SK-N-SH (cell line): ENCODE results near the gene KLHL22. TPM values are rescaled to one million over a fixed set of nuclear protein-coding genes. Genes with fewer than 3 reads are reported as not detected.
"Not testable (repeated sequence)": the region's sequence is repeated elsewhere in the genome, so short reads cannot be mapped to it uniquely, and the experiment has no call there.

Source experiments
- CTCF ChIA-PET: fragments of 300-600, 350-600 bp; formaldehyde crosslinking; extraction: SDS; loops from one replicate; lab custom pipeline; 2021; lab: Yijun Ruan, JAX
- POLR2A ChIA-PET: fragments of 350-600 bp; sonication (Branson Sonifier 250); formaldehyde crosslinking; extraction: SDS; loops from one replicate; lab custom pipeline; 2020; ENCODE audit warnings: antibody characterized with exemption, inconsistent platforms; lab: Yijun Ruan, JAX
- DNase-seq: peaks from one replicate; pipeline ENCODE4 v3.0.0; 2012
- H2AFZ ChIP-seq: fragments of 200-600 bp; sonication (generic); 2 replicates; pipeline ENCODE4 v1.8.1; 2016; ENCODE audit warnings: antibody characterized with exemption, mild to moderate bottlenecking, low read depth
- H3F3A ChIP-seq: fragments of 200-600 bp; sonication (generic); replicated peaks from 2 replicates; pipeline ENCODE3; 2016; ENCODE audit warnings: antibody characterized with exemption, mild to moderate bottlenecking; ENCODE audit not compliant: insufficient read depth
- H3K27ac ChIP-seq, 2 experiments: fragments of 200-500 bp in 1 of 2; fragments of 200-600 bp in 1 of 2; sonication (Bioruptor generic) in 1 of 2; sonication (generic), shearing (Covaris generic) in 1 of 2; 2 replicates each; pipeline versions ENCODE4 v1.5.1 to v1.6.1; 2014 to 2016; ENCODE audit warnings: low read depth in 2 of 2, inconsistent platforms in 1 of 2, low read length in 1 of 2, mild to moderate bottlenecking in 1 of 2, mixed read lengths in 1 of 2
- H3K27me3 ChIP-seq: fragments of 200-600 bp; sonication (generic), shearing (Covaris generic); 2 replicates; pipeline ENCODE4 v1.6.1; 2016; ENCODE audit warnings: mixed run types; ENCODE audit not compliant: insufficient read depth
- H3K36me3 ChIP-seq, 2 experiments: fragments of 200-500 bp in 1 of 2; fragments of 200-600 bp in 1 of 2; sonication (Bioruptor generic) in 1 of 2; sonication (generic) in 1 of 2; replicated peaks in 1 of 2; 2 replicates each; pipeline versions ENCODE3 to v1.5.1; 2014 to 2016; ENCODE audit warnings: low read length in 1 of 2, mild to moderate bottlenecking in 1 of 2; ENCODE audit not compliant: insufficient read depth in 2 of 2, control insufficient read depth in 1 of 2
- H3K4me1 ChIP-seq, 2 experiments: fragments of 200-500 bp in 1 of 2; fragments of 200-600 bp in 1 of 2; sonication (Bioruptor generic) in 1 of 2; sonication (generic), shearing (Covaris generic) in 1 of 2; 2 replicates each; pipeline versions ENCODE4 v1.5.1 to v1.6.1; 2014 to 2016; ENCODE audit warnings: low read depth in 1 of 2, low read length in 1 of 2, mixed run types in 1 of 2; ENCODE audit not compliant: insufficient read depth in 2 of 2, control insufficient read depth in 1 of 2
- H3K4me2 ChIP-seq: fragments of 200-600 bp; sonication (generic), shearing (Covaris generic); 2 replicates; pipeline ENCODE4 v1.6.1; 2017; ENCODE audit warnings: mixed run types
- H3K4me3 ChIP-seq, 2 experiments: fragments of 200-500 bp in 1 of 2; fragments of 200-600 bp in 1 of 2; sonication (Bioruptor generic) in 1 of 2; sonication (generic), shearing (Covaris generic) in 1 of 2; 2 replicates each; pipeline versions ENCODE4 v1.5.1 to v1.8.1; 2014 to 2016; ENCODE audit warnings: low read depth in 2 of 2, inconsistent platforms in 1 of 2, low read length in 1 of 2, mild to moderate bottlenecking in 1 of 2, mixed read lengths in 1 of 2, moderate library complexity in 1 of 2
- H3K79me2 ChIP-seq: fragments of 200-600 bp; sonication (generic); 2 replicates; pipeline ENCODE4 v1.8.1; 2017; ENCODE audit warnings: mild to moderate bottlenecking; ENCODE audit not compliant: insufficient read depth
- H3K9ac ChIP-seq: fragments of 200-600 bp; sonication (generic); 2 replicates; pipeline ENCODE4 v1.6.1; 2017; ENCODE audit warnings: mixed run types
- H3K9me2 ChIP-seq: fragments of 200-600 bp; sonication (generic); 2 replicates; pipeline ENCODE4 v1.6.1; 2017; ENCODE audit warnings: mixed run types
- H3K9me3 ChIP-seq: fragments of 200-600 bp; sonication (generic); 2 replicates; pipeline ENCODE4 v1.6.1; 2017; ENCODE audit warnings: mixed run types, mild to moderate bottlenecking, moderate library complexity
- H4K20me1 ChIP-seq: fragments of 200-600 bp; sonication (generic); 2 replicates; pipeline ENCODE4 v1.6.1; 2017; ENCODE audit warnings: mild to moderate bottlenecking, mixed run types; ENCODE audit not compliant: insufficient read depth
- ELF1 ChIP-seq: IDR thresholded peaks from 2 replicates; pipeline ENCODE4 v1.4.0; 2012
- EP300 ChIP-seq, 2 experiments: IDR thresholded peaks; 2 replicates each; pipeline versions ENCODE4 v1.4.0 to v1.6.1; 2012; ENCODE audit warnings: borderline replicate concordance in 1 of 2, low read depth in 1 of 2, low read length in 1 of 2
- FOXJ3 ChIP-seq: sonication (generic); formaldehyde crosslinking; IDR thresholded peaks from 2 replicates; pipeline ENCODE4 v1.5.1; 2020; ENCODE audit warnings: mild to moderate bottlenecking, missing genetic modification reagents
- FOXM1 ChIP-seq: IDR thresholded peaks from 2 replicates; pipeline ENCODE4 v1.4.0; 2012; ENCODE audit warnings: low read depth, mild to moderate bottlenecking
- GABPA ChIP-seq: IDR thresholded peaks from 2 replicates; pipeline ENCODE4 v1.4.0; 2012; ENCODE audit warnings: low read depth, mild to moderate bottlenecking
- MXI1 ChIP-seq: IDR thresholded peaks from 2 replicates; pipeline ENCODE4 v1.6.1; 2012; ENCODE audit warnings: mild to moderate bottlenecking, low read depth, low read length, improper control_type of control experiment
- NFIC ChIP-seq: IDR thresholded peaks from 2 replicates; pipeline ENCODE4 v1.4.0; 2012; ENCODE audit warnings: borderline replicate concordance
- NRF1 ChIP-seq: IDR thresholded peaks from 2 replicates; pipeline ENCODE4 v1.6.1; 2012; ENCODE audit warnings: low read depth, mild to moderate bottlenecking, low read length
- POLR2AphosphoS5 ChIP-seq: IDR thresholded peaks from 2 replicates; pipeline ENCODE4 v1.6.1; 2012; ENCODE audit warnings: low read depth, low read length
- RAD21 ChIP-seq: IDR thresholded peaks from 2 replicates; pipeline ENCODE4 v1.6.1; 2012; ENCODE audit warnings: mild to moderate bottlenecking, low read length
- RXRA ChIP-seq: IDR thresholded peaks from 2 replicates; pipeline ENCODE4 v1.4.0; 2012; ENCODE audit warnings: low read depth, mild to moderate bottlenecking, borderline replicate concordance
- SMC3 ChIP-seq: IDR thresholded peaks from 2 replicates; pipeline ENCODE4 v1.6.1; 2012; ENCODE audit warnings: low read depth, low read length, improper control_type of control experiment
- TEAD4 ChIP-seq: IDR thresholded peaks from 2 replicates; pipeline ENCODE4 v1.4.0; 2012; ENCODE audit warnings: mild to moderate bottlenecking, borderline replicate concordance; ENCODE audit not compliant: insufficient read depth
- YY1 ChIP-seq: IDR thresholded peaks from 2 replicates; pipeline ENCODE4 v1.4.0; 2012; ENCODE audit warnings: low read depth, mild to moderate bottlenecking
- WGBS: methylation state at CpG from one replicate; pipeline ENCODE4 v1.1.6; 2017; ENCODE audit warnings: low lambda C conversion rate; 5-methylcytosine and 5-hydroxymethylcytosine counted together
- polyA plus RNA-seq, 3 experiments: library from polyadenylated mRNA; depleted of rRNA; stranded (reverse); fragments of >200 nt; gene quantifications; 2 replicates each; pipeline ENCODE4 v1.2.3, GENCODE V29; 2012
- TF ChIP-seq, protein P1 (sequence below): IDR thresholded peaks from 2 replicates; pipeline ENCODE4 v1.4.0; 2012; ENCODE audit warnings: low read depth, borderline replicate concordance
- TF ChIP-seq, protein P2 (sequence below): IDR thresholded peaks from 2 replicates; pipeline ENCODE4 v1.4.0; 2012; ENCODE audit warnings: low read depth
- TF ChIP-seq, protein P3 (sequence below): IDR thresholded peaks from 2 replicates; pipeline ENCODE4 v1.4.0; 2012; ENCODE audit warnings: low read depth, borderline replicate concordance
- TF ChIP-seq, protein P4 (sequence below): IDR thresholded peaks from 2 replicates; pipeline ENCODE4; 2012

The KLHL22 gene
- polyA plus RNA-seq, 1 of the 3 experiments (the other 2 are of a cell fraction) = 26.5 TPM

DNA sequence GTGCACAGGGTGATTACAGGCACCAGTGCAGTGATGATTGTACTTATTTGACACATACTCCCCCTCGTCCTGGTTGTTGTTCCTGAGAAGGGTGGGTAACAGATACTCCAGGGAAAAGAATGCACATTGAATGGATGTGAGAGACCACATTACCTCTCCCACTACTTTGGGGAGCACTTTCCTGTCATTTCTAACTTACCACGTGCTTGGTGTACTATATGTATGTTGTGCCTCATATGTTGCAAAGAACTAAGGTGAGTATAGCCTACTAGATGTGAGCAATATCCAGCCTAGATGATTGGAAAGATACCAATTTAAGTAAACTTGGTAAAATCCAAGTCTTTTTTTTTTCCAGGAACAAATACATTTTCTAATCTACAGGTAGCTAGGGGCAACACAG, 43.7 kb downstream of the KLHL22 start:
- 74% methylated on average over 2 of the region's 2 CpGs for WGBS
- no peak overlapping the region for H3K9ac ChIP-seq
- CTCF ChIA-PET = interaction anchor here (1.5 kb wide), 1 partner anchor 33 kb away, joined by 5 read pairs; no protein-coding TSS in a partner anchor
- H3K9me2 ChIP-seq = no peaks in the 10 kb centered on the region
- no peaks in the 10 kb centered on the region for H3K27me3 ChIP-seq
- POLR2A ChIA-PET = no interaction called here
- H3K4me2 ChIP-seq = no peak overlapping the region
- H3K9me3 ChIP-seq = no peaks in the 10 kb centered on the region
- TF ChIP-seq NFIC = no peak
- TF ChIP-seq RXRA = no peak
- TF ChIP-seq NRF1 = no peak
- TF ChIP-seq, protein P1, sequence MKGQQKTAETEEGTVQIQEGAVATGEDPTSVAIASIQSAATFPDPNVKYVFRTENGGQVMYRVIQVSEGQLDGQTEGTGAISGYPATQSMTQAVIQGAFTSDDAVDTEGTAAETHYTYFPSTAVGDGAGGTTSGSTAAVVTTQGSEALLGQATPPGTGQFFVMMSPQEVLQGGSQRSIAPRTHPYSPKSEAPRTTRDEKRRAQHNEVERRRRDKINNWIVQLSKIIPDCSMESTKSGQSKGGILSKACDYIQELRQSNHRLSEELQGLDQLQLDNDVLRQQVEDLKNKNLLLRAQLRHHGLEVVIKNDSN = no peak
- no peak for TF ChIP-seq FOXJ3 (CRISPR knock-in tag)
- no peak for TF ChIP-seq EP300 (IDR thresholded peaks at IDR 0.05; ENCODE audit: borderline replicate concordance in 1 of 2, low read depth in 1 of 2, low read length in 1 of 2)
- TF ChIP-seq ELF1 = no peak
- TF ChIP-seq, protein P2, sequence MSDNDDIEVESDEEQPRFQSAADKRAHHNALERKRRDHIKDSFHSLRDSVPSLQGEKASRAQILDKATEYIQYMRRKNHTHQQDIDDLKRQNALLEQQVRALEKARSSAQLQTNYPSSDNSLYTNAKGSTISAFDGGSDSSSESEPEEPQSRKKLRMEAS = no peak
- TF ChIP-seq YY1 = no peak
- no peak for TF ChIP-seq GABPA
- no peak for TF ChIP-seq FOXM1
- no peak for TF ChIP-seq POLR2AphosphoS5
- no peak for TF ChIP-seq RAD21
- TF ChIP-seq, protein P3, sequence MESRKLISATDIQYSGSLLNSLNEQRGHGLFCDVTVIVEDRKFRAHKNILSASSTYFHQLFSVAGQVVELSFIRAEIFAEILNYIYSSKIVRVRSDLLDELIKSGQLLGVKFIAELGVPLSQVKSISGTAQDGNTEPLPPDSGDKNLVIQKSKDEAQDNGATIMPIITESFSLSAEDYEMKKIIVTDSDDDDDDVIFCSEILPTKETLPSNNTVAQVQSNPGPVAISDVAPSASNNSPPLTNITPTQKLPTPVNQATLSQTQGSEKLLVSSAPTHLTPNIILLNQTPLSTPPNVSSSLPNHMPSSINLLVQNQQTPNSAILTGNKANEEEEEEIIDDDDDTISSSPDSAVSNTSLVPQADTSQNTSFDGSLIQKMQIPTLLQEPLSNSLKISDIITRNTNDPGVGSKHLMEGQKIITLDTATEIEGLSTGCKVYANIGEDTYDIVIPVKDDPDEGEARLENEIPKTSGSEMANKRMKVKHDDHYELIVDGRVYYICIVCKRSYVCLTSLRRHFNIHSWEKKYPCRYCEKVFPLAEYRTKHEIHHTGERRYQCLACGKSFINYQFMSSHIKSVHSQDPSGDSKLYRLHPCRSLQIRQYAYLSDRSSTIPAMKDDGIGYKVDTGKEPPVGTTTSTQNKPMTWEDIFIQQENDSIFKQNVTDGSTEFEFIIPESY = no peak
- TF ChIP-seq, protein P4, sequence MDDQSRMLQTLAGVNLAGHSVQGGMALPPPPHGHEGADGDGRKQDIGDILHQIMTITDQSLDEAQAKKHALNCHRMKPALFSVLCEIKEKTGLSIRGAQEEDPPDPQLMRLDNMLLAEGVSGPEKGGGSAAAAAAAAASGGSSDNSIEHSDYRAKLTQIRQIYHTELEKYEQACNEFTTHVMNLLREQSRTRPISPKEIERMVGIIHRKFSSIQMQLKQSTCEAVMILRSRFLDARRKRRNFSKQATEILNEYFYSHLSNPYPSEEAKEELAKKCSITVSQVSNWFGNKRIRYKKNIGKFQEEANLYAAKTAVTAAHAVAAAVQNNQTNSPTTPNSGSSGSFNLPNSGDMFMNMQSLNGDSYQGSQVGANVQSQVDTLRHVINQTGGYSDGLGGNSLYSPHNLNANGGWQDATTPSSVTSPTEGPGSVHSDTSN = no peak
- TF ChIP-seq MXI1 = no peak
- TF ChIP-seq SMC3 = no peak
- TF ChIP-seq TEAD4 = no peak
- TF ChIP-seq, all 33 proteins: peak for 0
- H3K79me2 ChIP-seq = no peaks in the 10 kb centered on the region
- no peak for DNase-seq
- no peaks in the 10 kb centered on the region for H4K20me1 ChIP-seq
- no peak overlapping the region for H3K27ac ChIP-seq
- peaks cover 0 to 7% of the 10 kb centered on the region in 2 experiments; a peak in 1 of 4 replicates for H3K4me1 ChIP-seq
- no peak overlapping the region for H2AFZ ChIP-seq
- H3K4me3 ChIP-seq = no peak overlapping the region
- H3K36me3 ChIP-seq = peaks cover 26% of the 10 kb centered on the region in 2 experiments
- peaks cover 4% of the 10 kb centered on the region for H3F3A ChIP-seq

DNA sequence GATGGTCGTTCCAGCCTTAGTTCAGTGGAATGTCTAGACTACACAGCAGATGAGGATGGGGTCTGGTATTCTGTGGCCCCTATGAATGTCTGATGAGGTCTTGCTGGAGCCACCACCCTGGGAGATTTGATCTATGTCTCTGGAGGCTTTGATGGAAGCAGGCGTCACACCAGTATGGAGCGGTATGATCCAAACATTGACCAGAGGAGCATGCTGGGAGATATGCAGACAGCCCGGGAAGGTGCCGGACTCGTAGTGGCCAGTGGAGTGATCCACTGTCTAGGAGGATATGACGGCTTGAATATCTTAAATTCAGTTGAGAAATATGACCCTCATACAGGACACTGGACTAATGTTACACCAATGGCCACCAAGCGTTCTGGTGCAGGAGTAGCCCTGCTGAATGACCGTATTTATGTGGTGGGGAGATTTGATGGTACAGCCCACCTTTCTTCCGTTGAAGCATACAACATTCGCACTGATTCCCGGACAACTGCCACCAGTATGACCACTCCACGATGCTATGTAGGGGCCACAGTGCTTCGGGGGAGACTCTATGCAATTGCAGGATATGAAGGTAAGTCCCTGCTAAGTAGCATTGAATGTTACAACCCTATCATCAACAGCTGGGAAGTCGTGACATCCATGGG, 44.3 kb downstream of the KLHL22 start:
- H3K4me1 ChIP-seq, H3K9me3 ChIP-seq, POLR2A ChIA-PET, H3K9ac ChIP-seq, H3F3A ChIP-seq, DNase-seq, H3K9me2 ChIP-seq, H3K4me3 ChIP-seq, H3K27me3 ChIP-seq, H3K79me2 ChIP-seq, H4K20me1 ChIP-seq, H3K27ac ChIP-seq, H2AFZ ChIP-seq, H3K4me2 ChIP-seq: not testable (repeated sequence)
- CTCF ChIA-PET = interaction anchor here (1.5 kb wide), 1 partner anchor 33 kb away, joined by 5 read pairs; no protein-coding TSS in a partner anchor
- WGBS = 94% methylated on average over 13 of the region's 15 CpGs
- peaks cover 26 to 29% of the 10 kb centered on the region in 2 experiments for H3K36me3 ChIP-seq
